ENCODE data around the gene PLEKHD1.
"Not testable (repeated sequence)": the region's sequence is repeated elsewhere in the genome, so short reads cannot be mapped to it uniquely, and the experiment has no call there.

Gene PLEKHD1

GRCh38 chr14:69483765-69484443 lies 624 bp upstream of the PLEKHD1 start:
- no peak for DNase-seq

DNA sequence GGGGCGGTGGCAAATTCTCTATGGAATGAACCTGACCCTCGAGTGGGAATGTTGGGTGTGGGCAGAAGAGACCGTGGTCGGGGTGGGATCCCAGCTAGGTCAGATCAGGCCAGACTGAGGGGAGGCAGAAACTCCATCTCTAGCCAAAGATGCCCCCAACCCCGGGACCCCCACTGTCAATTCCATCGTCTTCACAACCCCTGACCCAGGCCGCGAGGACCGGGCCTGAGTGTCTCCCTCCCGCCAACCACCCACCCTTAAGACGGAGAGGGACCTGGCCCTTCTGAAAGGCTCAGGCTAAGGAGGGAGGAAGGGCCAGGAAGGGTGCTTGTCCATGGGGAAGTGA lies 760 bp downstream of the PLEKHD1 start:
- no peak for DNase-seq

DNA sequence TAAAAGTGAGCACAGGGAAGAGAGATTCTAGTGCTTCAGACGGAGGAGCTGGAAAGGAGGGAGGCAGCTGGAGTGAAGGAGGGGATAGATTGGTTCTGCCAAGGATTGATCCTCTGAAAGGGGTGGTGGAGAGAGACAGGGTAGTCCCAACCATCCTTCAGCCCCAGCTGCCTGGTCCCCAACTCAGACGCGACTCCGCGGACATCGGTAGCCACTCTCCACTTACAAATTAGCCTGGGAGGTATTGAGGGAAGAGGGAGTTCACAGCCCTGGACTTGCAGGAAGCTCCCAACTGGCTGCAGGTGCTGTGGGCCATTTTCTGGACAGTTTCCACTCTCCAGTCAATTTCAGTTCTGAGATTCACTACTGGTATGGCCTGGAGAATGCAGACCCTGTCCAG lies 1.2 kb downstream of the PLEKHD1 start:
- no peak for DNase-seq

GRCh38 chr14:69487226-69487625 lies 2.7 kb downstream of the PLEKHD1 start:
- DNase-seq: no peak

DNA sequence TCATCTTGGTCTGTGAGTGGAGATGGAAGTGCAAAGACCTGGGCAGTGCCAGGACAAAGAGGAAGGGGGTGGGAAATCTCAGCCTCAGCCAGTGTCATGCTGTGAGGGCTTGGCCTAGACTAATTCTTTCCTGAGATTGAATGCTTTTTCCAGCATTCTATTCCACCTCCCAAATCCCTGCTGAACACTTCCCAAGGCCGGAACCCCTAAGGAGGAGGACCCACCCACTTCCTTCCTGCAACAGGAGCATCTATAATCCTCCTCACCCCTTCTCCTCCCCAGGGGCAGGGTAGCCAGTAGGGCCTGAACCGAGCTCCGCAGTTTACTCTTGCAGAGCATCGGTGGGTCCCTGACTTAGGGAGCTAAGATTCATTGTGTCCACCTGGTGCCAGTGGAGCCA lies 3.2 kb downstream of the PLEKHD1 start:
- no peak for DNase-seq

DNA sequence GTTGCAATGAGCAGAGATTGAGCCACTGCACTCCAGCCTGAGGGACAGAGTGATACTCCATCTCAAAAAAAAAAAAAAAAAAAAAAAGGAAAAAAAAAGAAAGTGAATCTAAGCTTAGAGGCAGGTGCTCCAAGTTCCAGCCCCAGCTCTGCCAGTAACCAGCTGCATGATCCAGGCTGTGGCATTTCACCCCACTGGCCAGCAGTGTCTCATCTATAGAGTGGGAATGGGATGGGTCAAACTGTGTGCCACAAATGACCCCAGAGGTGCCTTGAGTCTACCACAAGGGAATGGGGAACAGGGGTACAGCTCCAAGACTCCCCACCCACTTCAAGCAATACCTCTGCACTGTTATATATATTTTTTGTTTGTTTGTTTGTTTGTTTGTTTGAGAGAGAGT lies 5.0 kb downstream of the PLEKHD1 start:
- DNase-seq: no peak

DNA sequence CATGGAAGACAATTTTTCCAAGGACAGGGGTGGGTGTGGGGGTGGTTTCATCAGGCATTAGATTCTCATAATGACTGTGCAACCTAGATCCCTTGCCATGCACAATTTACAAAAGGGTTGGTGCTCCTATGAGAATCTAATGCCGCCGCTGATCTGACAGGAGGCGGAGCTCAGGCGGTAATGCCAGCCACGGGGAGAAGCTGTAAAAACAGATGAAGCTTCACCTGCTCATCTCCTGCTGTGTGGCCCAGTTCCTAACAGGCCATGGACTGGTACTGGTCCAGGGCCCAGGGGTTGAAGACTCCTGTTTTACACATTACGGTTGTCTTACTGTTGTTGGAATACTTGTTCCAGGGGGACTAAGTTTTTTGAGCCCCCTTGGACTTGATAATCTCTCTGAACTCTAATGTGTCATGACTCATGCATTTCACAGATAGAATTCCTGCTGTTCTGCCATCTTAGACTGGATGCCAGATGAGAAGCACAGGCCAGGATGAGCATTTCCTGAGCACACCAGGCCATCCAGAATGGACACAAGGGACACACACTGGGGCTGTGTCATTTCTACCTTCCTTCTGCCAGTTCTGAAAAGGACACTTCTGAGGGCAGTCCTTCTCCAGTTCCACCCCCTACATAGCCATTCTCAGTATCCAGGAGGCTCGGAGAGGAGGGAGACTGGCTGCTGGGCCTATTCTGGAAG lies 5.8 kb downstream of the PLEKHD1 start:
- DNase-seq: no peak

DNA sequence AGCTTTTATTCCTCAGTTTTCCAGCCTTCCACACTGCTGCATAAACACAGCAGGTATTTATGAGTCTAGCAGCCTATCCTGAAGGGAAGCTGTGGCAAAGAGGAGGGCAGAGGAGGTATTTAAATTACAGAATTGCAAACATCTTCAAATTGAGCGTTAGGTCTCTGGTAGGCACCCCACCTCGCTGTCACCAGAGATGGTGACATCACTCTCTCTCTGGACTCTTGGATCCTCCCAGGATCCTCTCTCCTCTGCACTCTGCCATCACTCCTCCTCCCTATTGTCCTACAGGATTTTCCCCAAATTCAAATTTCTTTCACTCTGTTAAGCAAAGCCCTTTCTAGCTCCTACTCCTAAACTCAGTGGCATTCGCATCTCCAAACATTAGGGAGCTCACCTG lies 6.7 kb downstream of the PLEKHD1 start:
- DNase-seq: no peak

GRCh38 chr14:69493038-69493437 lies 8.5 kb downstream of the PLEKHD1 start:
- DNase-seq: no peak

- DNase-seq: no peak
Measured at GRCh38 chr14:69493791-69494190, 9.3 kb downstream of the PLEKHD1 start.

GRCh38 chr14:69495341-69495921 lies 10.9 kb downstream of the PLEKHD1 start:
- no peak for DNase-seq

DNA sequence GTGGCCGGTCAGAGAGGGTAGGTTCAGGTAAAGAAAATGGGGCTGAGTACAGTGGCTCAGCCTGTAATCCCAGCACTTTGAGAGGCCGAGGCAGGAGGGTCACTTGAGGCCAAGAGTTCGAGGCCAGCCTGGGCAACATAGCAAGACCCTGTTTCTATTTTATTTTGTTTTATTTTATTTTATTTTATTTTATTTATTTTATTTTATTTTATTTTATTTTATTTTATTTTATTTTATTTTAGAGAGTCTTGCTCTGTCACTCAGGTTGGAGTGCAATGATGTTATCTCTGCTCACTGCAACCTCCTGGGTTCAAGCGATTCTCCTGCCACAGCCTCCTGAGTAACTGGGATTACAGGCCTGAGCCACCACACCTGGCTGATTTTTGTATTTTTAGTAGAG lies 13.3 kb downstream of the PLEKHD1 start:
- DNase-seq: not testable (repeated sequence)

- not testable (repeated sequence) for DNase-seq
Measured at GRCh38 chr14:69498286-69498685, 13.8 kb downstream of the PLEKHD1 start.

- DNase-seq: no peak
Measured at GRCh38 chr14:69499436-69499835, 14.9 kb downstream of the PLEKHD1 start.

- DNase-seq: no peak
Measured at GRCh38 chr14:69500096-69500495, 15.6 kb downstream of the PLEKHD1 start.

GRCh38 chr14:69500736-69501135 lies 16.2 kb downstream of the PLEKHD1 start:
- DNase-seq: no peak

- no peak for DNase-seq
Measured at GRCh38 chr14:69501423-69501838, 16.9 kb downstream of the PLEKHD1 start.

DNA sequence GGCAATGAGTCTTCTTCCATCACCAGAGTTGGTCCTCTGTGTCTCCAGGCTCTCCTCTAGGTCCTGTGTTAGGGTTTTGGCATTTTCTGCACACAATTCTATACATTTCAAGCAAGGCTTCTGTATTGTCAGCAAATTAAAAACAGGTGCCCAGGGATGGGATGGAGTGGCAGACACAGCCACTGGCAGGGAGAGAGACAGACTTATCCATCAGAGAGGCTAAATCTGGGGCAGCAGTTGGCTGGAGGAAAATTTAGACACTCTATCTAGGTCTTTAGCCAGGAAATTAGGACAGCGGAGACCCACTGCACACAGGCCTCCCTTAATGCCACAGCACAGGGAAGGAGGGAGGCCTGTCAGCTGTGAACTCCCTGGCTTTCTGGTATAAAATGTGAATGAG lies 20.2 kb downstream of the PLEKHD1 start:
- DNase-seq: no peak

DNA sequence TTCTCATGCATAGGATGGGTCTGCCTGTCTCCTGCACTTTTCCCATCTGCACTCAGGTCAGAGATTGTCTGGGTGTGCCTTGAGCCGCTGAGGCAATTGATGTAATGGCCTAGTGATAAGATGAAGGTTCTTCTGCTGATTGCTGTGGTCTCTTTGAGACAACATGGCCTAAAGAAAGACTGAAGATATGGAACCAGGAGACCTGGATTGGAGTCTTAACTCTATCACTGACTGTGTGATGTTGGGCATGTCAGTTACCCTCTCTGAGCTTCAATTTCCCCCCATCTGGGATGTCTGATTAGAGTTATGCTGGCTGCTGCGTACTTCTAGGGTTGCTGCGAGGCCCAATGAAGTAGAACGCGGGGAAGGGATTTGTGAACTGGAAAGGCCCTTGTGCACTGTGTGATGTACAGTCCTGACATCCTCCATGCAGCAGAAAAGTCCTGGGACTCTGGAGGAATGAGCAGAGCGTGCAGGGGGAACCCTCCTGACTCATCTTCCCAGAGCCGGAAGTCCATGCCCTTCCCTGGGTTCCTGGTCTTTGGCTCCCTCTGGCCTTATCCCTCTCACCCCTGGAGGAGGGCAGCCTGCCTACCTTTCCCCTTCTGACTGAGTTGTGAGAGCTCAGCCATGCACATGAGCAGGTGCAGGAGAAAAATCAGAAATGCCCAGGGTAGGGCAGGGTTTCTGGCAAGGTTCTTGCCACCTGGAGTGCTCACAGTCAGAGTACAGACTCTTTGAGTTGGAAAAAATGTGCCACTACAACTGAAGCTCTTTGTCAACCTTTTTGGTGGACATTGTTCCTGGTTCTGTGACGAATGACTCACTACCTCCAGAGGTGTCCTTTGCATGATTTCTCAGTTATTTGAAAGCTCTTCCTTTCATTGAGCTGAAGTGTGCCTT lies 21.1 kb downstream of the PLEKHD1 start:
- no peak for DNase-seq

- DNase-seq: no peak
Measured at GRCh38 chr14:69506241-69506595, 21.7 kb downstream of the PLEKHD1 start.

GRCh38 chr14:69518289-69519101 lies 34.0 kb downstream of the PLEKHD1 start:
- DNase-seq: no peak
